Subcutaneous adipose tissue (tissue), 4 donors: Measurements from ENCODE around the gene MAML3. TPM values are rescaled to one million over a fixed set of nuclear protein-coding genes. Genes with fewer than 3 reads are reported as not detected.

Experiments
- CTCF ChIP-seq: fragments of 450-650 bp; IDR thresholded peaks from one replicate; pipeline ENCODE4 v1.5.1; 2016; ENCODE audit warnings: low read depth, mild to moderate bottlenecking, control low read depth, antibody characterized with exemption, moderate library complexity
- total RNA-seq, 4 donors: library from RNA; depleted of rRNA; stranded (reverse); fragments of >200 nt; gene quantifications; one replicate each; pipeline ENCODE4 v1.1.0, GENCODE V29; 2016

Gene MAML3
- total RNA-seq, 4 donors from 2014 or later, result 3.5 to 11.1 (median 9.1) TPM

DNA sequence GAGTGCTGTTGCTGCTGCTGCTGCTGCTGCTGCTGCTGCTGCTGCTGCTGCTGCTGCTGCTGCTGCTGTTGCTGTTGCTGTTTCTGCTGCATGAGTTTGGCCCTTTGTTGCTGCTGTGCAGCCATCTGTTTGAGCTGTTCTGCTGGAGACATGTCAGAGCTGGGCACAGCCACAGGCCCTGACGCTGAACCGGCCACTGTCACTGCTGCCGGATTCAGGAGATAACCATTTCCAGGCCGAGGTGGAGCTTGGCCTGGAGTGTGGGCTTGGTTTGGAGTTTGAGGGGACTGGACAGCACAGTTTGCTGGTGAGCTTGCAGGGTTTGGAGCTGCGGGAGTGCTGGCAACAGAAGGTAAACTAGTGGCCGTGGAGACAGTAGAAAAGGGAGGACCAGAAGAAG is 264.1 kb downstream of the MAML3 start:
- no peak for TF ChIP-seq CTCF

DNA sequence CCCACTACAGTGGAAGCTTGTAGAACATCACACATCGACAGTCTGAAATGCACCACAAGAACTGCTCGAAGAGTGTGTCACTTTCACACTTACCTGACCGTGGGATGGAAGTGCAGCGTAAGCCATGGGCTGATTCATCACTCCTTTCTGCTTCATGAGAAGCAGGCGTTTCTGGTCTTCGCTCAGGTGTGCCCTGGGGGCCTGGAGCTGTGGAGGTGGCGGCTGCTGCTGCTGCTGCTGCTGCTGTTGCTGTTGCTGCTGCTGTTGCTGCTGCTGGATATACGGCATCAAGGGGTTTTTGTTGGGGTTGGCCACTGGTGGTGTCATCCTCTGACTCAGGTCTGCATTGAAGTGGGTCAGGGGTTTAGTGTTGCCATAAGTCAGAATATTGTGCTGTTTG is 264.7 kb downstream of the MAML3 start:
- TF ChIP-seq CTCF, result no peak

- no peak for TF ChIP-seq CTCF
These were observed 265.8 kb downstream of the MAML3 start for GRCh38 chr4:139887962-139888735.

DNA sequence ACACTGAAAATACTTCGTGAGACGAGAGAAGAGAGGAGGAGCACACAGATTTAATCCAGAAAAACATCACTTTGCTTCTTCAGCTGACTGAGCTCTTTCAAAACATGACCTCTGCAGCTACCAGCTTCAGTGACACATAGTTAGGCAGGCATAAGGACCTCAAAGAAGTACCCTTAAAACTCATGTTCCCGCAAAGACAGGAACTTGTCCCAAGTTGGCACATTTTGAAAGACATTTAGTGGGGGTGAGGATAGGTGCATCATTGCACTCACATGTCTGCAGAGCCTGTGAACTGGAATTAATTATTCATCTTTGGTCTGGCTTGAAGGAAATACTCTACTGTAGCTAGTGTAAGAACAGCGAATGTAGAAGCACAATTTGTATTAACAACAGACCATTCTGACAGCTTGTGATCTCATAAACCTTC is 266.6 kb downstream of the MAML3 start:
- no peak for TF ChIP-seq CTCF

- TF ChIP-seq CTCF, result no peak
These were observed 267.2 kb downstream of the MAML3 start for GRCh38 chr4:139886798-139887197.

GRCh38 chr4:139884438-139884837 is 269.5 kb downstream of the MAML3 start:
- no peak for TF ChIP-seq CTCF

DNA sequence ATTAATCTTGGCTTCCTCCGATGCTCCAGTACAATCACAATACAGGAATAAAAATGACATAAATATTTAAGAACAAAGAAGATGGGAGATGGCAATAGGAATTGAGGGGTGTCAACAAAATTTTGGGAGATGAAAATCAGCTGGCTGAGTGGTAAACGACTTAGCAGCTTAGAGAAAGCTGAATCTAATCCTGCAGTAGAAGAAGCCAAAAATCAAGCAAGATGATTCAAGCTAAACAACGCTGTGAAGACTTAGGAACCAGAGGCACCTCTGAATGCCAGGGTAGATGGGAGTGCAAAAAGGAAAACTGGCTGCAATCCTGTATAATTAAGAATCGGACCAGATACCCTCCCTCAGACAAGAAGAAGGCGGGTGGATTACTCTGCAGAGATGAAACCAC is 273.1 kb downstream of the MAML3 start:
- no peak for TF ChIP-seq CTCF
